Measurements from ENCODE around the gene CA11.

Gene CA11

DNA sequence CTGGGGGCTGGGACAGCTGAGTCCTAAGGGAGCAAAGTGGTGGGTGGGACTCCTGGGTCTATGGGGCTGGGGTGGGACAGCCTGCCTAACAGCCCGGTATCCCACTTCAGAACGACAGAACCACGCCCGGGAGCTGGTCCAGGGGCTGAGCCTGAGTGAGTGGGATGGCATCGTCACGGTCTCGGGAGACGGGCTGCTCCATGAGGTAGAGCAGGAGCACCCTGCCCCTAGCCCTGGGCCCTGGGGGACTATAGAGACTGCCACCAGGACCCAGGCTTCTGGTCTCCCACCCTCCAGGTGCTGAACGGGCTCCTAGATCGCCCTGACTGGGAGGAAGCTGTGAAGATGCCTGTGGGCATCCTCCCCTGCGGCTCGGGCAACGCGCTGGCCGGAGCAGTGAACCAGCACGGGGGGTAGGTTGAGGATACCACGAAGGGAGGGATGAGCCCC lies 18.1 kb downstream of the CA11 start:
- DNase-seq, result no peak

DNA sequence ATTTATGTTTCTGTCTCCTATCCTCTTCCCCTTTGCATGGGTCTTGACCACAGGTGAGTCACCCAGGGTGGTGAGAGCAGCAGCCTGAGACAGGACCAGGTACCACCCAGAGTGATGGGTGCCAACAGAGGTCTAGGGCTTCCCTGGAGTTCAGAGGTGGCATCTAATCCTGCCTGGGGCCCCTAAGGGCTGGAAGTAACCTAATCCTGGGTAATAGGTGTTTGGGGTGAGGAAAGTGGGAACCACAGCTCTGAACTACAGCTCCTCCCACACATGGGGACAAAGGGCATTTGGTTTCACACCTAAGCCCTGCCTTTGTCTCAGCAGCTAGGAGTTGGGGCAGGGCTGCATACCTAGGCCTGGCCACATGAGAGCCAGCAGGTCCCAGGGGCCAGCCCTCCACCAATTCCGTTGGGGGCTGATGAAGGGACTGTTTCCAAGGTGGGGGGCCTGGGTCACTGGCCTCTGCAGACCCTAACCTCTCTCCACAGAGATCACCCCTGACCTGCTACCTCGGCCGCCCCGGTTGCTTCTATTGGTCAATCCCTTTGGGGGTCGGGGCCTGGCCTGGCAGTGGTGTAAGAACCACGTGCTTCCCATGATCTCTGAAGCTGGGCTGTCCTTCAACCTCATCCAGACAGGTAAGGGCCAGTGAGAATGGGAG lies 18.7 kb downstream of the CA11 start:
- DNase-seq, result peak in 1 of 2 experiments; percentile 65

DNA sequence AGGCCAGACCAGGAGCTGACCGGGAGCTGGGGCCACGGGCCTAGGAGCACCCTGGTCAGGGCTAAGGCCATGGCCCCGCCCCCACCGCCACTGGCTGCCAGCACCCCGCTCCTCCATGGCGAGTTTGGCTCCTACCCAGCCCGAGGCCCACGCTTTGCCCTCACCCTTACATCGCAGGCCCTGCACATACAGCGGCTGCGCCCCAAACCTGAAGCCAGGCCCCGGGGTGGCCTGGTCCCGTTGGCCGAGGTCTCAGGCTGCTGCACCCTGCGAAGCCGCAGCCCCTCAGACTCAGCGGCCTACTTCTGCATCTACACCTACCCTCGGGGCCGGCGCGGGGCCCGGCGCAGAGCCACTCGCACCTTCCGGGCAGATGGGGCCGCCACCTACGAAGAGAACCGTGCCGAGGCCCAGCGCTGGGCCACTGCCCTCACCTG lies 20.1 kb downstream of the CA11 start:
- DNase-seq, result no peak

DNA sequence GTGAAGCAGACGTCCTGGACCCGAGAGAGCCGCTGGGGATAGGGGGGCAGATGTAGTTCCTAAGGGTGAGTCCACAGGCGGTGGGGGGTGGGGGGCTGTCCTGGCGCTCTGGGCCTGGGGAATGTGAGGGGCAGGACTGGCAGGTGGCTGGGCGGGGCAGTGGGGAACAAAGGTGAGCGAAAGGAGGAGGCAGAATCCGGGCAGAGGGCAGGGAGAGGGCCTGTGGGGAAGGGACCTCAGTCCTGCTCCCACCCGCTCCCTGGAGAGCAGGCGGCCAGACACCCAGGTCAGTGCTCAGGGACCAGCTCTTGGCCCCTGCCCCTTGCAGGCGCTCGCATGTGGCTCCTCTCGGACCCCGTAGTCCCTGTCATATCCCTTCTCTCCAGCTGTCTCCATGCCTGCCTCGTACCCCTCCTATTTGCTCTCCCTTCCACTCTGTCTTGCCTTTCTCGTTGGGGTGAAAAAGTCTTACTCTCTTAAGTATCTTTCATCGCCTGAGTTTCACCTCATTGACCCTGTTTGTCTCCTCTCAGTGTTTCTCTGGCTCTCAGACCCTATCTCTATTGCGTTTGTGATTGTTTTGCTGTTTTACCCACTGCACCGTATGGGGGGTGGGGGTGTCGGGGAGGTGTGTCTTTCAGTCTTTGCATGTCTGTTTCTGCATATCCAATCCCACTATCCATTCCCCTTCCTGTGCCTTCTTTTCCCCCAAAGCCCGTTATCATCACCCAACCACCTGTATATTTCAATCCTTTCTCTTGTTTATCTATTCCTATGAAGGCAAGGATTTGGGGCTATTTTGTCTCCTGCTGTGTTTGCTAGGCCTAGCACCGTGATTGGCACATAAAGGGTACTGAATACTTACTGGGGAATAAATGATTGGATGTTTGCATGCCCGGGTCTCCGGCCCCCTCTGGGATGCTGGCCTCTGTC lies 20.9 kb downstream of the CA11 start:
- DNase-seq, result no peak

DNA sequence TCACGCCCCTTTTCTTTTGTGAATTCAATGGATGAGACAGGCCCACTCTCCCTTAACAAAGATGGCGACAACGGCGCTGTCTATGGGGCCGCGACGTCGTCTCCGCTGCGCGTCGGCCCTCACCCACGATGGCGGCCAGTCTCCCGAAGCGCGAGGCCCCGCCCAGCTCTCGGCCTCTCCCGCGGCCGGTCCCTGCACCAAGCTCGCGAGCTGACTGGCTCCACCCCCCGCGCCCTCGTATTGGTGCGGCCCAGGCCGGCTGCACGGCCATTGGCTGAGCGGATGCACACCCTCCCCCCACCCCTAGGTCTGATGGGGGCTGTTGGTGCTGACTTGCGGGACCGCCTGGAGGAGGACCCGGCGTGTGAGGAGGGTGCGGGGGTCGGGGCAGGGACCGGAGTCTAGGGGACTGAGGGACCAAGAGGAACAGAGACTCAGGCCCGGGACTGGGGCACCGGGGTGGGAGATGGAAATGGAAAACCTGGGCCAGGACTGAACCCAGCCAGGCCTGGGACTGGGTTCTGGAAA lies 21.9 kb downstream of the CA11 start:
- peak; percentile 98 to 99 for DNase-seq

DNA sequence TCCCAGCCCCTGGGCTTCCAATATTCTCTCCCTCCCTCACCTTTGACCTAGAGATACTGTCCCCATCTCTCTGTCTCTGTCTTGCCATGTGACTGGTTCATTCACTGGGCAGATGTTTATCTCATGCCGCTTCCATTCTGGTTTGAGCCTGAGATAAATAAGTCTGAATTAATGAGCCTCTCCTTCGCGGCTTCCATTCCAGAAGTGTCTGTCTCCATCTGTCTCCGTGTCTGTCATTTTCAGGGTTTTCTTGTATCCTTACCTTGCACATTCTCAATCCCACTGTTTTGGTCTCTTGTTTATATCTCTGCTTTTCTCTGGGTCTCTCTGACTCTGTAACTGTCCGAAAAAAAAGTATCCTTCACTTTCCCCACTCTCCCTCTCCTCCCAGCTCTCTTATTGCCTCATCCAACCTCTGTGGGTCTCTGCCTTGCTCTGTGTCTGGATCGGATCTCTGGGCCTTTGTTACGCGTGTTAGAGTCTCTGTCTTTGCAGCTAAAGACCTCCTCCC lies 22.4 kb downstream of the CA11 start:
- no peak for DNase-seq

DNA sequence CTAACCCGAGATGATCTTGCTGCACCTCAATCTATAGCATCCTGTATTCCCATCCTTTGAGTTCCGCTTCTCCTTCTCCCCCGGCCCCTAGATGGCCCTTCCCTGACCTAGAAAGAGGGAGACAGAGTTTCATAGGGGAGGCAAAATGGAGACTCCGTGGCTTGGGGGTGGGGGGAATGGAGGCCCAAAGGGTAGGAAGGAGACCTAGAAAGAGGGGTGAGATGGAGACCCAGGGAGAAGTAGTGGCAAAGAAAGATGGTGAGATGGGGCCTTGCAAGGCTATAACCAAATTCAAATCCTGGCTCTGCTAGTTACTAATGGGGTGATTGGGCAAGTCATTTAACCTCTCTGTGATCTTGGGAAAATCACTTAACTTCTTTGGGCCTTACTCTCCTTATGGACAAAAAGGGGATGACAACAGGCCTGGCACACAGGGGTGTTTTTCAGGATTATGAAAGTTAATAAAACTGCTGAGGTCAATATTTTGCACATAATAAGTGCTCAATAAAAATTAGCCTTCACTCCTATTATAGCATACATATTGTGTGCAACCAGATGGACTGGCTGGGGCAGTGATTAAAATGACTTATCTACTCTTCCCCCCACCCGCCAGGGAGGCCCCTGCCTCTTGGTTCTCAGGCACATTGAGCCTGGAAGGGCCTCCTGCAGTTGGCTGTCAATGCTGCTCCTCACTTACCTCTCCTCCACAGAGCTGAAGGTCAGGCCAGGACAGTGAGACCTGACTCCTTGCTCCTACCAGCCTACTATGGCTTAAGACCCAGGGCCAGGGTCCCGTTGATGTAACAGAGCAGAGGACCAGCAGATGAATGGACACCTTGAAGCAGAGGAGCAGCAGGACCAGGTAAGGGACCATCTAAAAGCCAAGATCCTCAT lies 26.0 kb downstream of the CA11 start:
- DNase-seq, result no peak

DNA sequence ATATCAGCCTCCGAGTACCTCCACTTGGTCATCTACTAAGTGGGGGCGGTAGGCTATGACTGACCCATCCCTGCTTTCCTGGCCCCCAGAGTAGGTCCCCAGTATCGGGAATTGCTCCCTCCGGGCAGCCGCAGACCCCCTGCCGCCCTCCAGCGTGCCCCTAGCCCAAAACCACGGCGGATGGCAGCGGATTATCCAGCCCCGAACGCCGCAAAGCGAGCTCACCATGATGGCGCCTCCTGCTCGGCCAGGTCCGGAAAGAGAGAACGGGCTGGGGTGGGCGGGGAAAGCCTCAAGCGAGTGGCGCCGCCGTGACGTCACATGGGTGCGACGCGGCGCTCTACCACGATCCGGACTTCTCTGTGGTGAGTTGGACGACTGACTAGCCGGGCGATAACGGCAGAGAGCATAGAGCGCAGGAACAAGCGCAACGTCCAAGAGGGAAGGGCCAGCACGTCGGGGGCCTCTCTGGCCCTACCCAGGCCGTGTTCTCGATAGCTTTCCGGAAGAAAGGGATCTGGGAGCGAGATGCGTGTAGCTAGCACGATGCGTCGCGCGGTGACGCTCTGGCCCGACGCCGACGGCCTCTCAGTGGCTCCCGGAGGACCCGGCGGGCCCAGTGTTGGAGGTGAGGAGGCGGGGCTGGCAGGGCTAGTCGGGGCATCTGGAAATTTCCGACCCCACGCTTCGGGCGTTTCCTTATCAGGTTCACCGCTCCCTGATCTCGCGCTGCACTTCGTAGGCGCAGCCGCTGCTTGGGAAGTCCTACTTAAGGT lies 26.9 kb downstream of the CA11 start, which contains the start of the genes RPL18 and SPHK2:
Gene RPL18, minus strand, starts transcription at position 263 of the 776 bp plus-strand sequence. Its CDS starts 35 bp downstream, at position 228.
Gene SPHK2, plus strand, starts transcription at position 591 of the 776 bp plus-strand sequence. CDS start 1,009 bp downstream, outside the sequence.
- peak; percentile 96 to 97 for DNase-seq

DNA sequence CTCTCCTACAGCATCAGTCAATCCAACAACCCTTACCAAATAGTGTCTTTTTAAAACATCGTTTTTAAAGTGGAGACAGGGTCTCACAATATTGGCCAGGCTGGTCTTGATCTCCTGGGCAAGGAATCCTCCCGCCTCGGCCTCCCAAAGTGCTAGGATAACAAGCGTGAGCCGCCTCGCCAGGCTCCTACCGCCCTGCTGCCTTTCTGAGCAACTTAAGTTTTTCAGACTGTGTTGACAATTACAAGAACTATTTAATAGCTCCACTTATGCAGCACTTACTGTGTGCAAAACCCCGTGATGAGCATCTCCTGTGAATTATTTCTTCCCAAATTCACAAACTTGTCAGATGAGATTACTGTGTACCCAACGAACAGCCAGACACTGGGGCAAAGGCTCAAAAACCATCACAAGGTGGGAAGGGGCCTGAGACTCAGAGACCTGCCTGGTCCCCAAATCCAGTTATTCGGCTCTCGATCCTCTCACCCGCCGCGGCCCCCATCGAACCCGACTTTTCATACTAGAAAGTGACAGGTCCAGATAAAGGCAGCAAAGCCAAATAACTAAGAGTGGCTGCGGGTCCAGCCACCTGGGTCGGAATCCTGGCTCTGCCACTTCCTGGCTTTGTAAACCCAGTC lies 27.6 kb downstream of the CA11 start:
- no peak for DNase-seq

DNA sequence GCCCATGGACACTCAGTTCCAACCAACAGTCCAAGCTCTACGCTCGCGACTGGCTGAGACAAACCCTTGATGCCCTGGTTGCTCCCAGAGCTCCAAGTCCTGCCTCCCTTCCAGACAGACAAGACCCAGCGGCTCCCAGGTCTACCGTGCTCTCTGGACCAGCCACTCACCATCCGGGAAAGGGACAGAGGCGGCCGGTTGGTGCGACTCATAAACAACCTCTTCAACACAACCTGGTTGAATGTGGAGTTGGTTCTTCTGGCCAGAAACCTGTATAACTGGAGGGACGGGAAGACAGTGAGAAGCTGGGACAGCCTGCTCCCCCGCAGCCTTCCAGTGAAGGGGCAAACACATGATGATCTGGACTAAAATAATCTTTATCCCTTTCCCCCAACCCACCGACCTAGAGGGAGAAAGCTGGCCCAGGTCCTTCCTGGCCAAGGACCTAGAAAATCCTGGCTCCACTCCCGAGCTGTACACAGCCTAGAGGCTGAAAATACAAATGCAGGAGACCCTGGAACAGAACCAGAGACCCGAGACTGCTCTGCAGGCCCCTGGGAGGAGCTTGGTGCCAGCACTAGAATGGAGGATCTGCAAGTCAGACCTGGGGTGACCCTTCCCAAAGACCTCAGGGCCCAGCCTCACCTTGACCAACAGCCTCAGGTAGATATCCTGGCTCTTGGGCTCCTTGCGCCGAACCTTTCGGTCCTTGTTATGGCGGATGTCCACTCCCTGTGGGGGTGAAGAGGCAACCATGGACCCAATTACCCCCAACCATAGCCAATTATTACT lies 28.6 kb downstream of the CA11 start:
- DNase-seq, result no peak

DNA sequence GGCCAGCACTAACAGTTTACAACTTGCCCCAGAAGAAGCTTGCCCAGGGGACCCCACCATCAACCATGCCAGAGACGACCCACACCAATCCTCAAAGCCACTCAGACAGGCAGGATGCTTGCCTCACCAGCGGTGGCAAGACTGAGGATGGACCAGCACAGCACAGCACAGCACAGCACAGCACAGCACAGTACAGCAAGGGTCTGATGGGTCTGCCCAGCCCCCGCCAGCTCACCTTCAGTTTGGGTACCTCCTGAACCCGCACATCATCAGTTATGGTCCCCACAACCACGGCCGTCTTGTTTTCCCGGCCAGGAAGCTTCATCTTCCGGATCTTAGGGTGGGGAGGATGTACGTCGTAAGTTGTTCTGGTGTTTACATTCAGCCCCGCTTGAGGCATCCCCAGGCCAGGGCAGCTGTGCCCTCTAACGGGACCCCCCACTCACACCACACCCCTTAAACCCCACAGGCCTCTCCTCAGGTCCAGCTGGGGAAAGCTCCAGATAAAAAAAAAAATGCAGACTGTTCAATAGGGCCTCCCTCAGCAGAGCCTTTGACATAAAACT lies 29.4 kb downstream of the CA11 start:
- no peak for DNase-seq

DNA sequence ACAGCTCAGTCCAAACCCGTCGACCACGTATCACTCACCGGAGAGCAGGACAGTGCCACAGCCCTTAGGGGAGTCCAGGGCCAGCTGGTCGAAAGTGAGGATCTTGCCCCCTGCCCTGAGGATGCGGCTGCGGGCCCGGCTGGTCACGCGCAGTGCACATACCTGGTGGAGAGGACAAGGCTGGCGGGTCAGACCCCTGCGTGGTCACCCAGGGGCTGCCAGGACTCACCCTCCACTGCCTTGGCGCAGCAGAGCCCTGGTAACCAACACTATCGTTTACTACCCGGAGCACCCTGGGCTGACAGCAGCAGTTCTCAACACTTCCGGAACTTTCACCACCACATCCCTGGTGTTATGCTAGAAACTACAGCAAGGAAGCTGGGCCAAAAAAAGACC lies 29.9 kb downstream of the CA11 start:
- DNase-seq, result no peak

DNA sequence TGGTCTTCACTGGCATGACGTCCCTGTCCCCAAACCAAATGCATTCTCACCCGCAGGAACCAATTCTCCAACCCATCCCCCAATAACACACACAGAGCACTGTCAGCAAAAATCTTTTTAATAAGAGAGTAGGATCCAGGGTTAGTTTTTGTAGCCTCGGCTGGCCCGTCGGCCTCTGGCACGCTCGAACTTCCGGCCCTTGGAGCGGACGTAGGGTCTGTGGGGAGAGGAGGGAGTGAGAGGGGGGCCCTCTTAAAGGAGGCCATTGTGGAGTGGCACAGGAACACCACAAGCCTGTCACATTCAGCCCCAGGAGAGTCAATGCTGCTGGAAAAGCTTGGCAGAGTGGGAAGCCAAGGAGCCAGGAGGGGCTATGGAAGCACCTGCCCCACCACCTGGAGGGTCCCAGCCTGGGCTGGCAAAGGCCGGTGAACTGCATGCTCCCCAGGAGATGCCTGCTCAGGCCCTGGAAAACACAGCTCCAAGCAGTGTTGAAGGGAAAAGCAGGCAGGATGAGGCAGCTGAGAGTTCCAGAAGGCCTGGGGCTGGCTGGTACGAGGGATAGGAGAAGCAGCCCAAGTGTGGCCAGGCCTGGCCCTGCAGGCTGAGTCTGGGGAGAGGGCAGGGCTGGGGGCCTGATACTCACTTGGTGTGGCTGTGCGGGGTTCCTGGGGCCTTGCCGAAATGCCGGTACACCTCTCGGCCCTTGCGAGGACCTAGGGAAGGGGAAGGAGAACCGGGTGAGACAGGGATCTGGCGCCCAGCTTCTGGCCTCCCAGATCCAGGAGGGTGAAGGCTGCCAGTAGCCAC lies 30.6 kb downstream of the CA11 start:
- no peak for DNase-seq

DNA sequence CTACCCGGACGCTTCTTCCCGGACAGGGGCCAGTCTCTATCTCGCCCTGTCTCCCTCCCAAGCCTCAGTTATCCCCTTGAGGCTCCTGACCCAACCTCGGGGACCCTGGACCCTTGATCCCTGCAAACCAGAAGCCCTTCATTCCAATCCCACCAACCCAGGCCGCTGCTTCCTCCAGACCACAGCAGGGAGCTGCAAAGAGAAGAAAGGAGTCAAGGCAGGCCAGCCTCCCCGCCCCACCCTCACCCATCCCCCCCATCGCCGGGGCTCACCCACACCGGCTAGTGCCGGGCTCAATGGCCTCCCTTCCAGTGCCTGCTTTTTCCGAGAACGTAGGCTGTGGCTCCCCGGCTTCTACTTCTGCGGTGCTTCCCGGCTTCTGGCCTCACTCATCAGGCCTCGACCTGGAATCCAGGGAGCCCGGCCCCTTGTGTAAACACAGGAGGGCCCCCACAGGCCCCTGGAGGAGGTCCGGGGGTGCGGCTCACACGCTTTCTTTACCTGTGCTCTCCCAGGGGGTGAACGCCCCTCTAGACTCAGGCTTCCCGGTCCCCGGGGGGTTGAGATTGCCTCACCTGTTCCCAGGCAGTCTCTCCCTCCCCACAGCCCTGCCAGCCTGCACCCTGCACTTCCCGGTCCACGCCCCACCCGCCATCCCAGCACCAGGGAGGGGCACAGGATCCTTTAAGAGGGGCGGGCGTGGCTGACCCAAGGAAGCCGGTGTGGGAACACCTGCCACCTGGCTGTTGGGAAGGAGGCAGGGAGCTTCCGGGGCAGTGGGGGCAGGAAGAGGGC lies 31.4 kb downstream of the CA11 start, which contains the start of gene FAM83E:
Gene FAM83E, minus strand, starts transcription at position 641 of the 795 bp plus-strand sequence. CDS start 1,704 bp downstream, outside the sequence.
- DNase-seq, result peak; percentile 64 to 65

DNA sequence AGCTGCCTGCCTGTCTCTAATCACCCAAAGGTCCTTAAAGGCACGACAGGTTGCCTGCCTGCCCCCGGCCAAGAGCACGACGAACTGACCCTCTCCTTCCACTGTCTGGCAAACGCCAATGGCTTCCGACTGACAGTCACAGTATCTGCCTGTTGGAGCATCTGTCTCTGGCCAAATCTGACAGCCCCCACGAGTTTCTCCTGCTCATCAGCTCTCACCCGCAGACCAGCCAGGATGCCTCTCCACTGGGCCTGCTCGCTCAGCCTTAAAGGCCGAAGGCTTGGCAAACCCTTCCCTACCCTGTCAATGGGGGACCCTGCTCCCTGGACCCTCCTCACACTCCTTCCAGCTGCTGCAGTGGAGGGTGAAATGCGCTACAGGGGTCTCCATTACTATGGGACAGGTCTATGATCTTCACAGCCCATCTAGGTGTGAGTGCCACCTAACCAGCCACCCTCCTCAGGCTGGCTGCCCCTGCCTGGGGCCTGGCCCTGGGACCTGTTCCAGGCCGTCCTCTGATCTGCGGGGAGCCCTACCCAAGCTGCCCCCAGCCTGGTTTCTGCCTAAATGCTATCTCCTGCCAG lies 32.0 kb downstream of the CA11 start:
- peak; percentile 59 to 64 for DNase-seq

DNA sequence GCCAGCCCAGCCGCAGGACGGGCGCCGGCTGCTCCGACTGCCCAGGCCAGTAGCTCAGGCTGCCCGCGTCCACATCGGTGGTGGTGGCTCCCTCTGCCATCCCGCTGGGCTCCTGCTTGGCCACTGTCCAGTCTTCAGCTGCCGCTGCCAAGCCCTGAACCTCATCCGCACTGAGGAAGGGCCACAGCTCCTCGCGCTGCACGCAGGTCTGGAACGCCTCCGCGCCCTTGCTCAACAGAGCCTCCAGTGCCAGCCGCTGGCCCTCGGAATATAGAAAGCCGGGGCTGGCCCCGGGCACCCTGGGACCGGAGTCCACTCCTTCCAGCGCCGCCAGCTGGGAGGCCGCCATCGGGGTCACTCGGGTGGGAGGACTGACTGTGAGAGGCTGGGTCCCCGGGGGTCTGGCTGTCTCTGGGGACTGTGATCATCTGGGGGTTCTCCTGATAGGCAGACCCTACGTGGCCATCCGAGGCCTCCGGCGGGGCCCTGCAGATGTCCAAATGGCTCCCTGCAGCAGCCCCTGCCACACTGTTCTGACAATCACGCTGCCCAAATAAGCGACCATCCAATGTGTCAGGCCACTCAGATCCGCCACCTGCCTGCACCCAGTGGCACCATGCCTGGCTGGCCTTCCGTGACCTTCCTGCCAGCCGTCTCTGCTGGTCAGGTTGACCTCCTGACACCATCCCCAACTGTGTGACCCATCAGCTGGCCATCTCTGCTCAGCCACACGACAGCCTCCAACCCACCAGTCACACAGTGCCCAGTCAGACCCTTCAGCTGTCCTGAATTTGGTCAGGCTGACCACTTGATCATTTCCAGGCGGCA lies 32.7 kb downstream of the CA11 start:
- DNase-seq, result no peak

Data from activated T-cell treated with anti-CD3 and anti-CD28 coated beads, Interleukin-2, amount 50 U/mL, for 48 hours (primary cell).